ENCODE results near the gene FLNB.

FLNB gene

DNA sequence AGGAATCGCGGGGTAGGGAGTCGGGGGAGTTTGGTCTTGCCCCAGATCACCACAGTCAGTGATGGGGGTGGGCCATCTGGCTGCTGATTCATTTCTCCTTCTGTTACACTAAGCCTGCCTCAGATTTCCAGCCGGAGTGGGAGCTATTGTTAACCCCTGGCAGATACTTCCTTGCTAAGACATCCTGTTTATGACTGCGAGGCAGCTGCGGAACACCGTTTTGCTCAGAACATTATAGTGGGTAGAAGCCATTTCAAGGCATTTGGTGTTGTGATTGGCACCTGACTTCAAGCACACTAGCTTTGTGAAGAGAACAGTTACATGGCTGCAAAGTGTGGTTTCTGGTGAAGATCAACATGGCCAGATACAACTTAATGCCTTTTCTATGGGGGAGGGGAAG, 73.8 kb downstream of the FLNB start:
- DNase-seq (ENCODE audit: low read depth) = peak; percentile 58
- H3K4me3 ChIP-seq (ENCODE audit: control insufficient read depth, low read depth, low read length) = no peak overlapping the region
- no peak for TF ChIP-seq CTCF (conservative IDR thresholded peaks at IDR 0.05; ENCODE audit: control insufficient read depth, insufficient read depth, low read depth, low read length)

DNA sequence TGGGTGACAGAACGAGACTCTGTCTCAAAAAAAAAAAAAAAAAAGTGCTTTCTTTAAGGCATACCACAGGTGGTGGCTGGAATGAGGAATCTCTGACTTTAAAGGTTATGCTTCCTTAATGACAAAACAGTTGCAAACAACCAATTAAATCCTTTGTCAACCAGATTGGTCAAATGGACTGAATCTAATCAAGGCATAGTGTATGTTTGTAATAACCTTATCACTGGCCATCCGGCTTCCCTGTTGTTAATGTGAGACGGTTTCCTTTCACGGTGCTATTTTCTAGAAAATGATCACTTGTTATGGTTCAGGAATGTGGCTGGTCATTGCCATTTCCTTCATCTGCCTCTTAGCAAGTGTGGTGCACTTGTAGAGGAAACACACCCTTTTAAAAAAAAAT, 75.9 kb downstream of the FLNB start:
- TF ChIP-seq CTCF (conservative IDR thresholded peaks at IDR 0.05; ENCODE audit: control insufficient read depth, insufficient read depth, low read depth, low read length) = no peak
- H3K4me3 ChIP-seq (ENCODE audit: control insufficient read depth, low read depth, low read length) = no peak overlapping the region
- DNase-seq (ENCODE audit: low read depth) = no peak

DNA sequence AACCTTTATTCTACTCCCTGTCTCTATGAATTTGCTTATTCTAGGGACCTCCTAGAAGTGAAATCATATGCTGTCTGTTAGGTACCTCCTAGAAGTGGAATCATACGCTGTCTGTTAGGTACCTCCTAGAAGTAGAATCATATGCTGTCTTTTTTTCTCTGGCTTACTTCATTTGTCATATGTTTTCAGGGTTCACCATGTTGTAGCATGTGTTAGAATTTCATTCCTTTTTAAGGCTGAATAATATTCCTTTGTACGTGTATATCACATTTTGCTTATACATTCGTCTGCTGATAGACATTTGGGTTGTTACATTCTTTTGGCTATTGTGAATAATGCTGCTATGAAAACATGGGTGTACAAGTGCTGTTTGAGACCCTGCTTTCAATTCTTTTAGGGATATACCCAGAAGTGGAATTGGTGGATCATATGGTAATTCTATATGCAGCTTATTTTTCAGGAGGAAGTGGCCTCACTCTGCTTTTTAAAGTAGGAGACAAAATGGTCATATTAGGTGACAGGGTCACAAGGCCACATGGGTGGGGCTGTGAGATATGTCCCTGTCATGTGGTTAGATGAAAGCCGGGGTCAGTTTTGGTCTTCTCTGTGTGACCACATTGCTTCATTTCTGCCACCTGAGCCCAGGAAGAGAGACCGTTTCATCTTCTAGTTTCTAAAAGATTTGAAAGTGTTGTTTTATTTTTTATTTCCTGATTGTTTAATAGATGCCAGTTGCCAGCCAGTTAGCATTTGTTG, 76.7 kb downstream of the FLNB start:
- no peak for DNase-seq (ENCODE audit: low read depth)
- no peak for TF ChIP-seq CTCF (conservative IDR thresholded peaks at IDR 0.05; ENCODE audit: control insufficient read depth, insufficient read depth, low read depth, low read length)
- no peak overlapping the region for H3K4me3 ChIP-seq (ENCODE audit: control insufficient read depth, low read depth, low read length)

DNA sequence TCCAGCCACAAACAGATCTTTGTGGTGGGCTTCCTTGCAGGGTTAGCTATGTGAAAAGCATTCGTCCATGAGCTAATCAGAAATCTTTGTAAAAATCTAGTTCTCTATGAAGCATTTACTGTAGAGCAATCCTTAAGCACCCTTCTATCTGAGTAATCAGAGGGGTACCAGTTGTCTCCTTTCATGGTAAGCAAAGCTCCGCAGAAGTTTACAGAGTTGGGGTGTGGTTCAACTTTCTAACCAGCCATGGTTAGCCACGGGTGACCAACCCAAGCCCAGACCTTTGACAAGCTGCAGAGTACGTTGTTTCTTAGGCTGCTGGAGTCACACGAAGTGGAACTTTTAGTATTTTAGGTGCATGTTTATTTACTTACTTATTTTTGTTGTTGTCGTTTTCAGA, 77.4 kb downstream of the FLNB start:
- no peak overlapping the region for H3K4me3 ChIP-seq (ENCODE audit: control insufficient read depth, low read depth, low read length)
- TF ChIP-seq CTCF (conservative IDR thresholded peaks at IDR 0.05; ENCODE audit: control insufficient read depth, insufficient read depth, low read depth, low read length) = no peak
- DNase-seq (ENCODE audit: low read depth) = no peak

- TF ChIP-seq CTCF (conservative IDR thresholded peaks at IDR 0.05; ENCODE audit: control insufficient read depth, insufficient read depth, low read depth, low read length) = no peak
- H3K4me3 ChIP-seq (ENCODE audit: control insufficient read depth, low read depth, low read length) = no peak overlapping the region
- DNase-seq (ENCODE audit: low read depth) = no peak
These were observed 80.3 kb downstream of the FLNB start for GRCh38 chr3:58088501-58088900.

GRCh38 chr3:58090351-58090750, 82.1 kb downstream of the FLNB start:
- peak; percentile 45 for DNase-seq (ENCODE audit: low read depth)
- no peak overlapping the region for H3K4me3 ChIP-seq (ENCODE audit: control insufficient read depth, low read depth, low read length)
- no peak for TF ChIP-seq CTCF (conservative IDR thresholded peaks at IDR 0.05; ENCODE audit: control insufficient read depth, insufficient read depth, low read depth, low read length)
